Right renal pelvis (tissue), 4 donors: ENCODE data around the gene HYDIN. TPM values are rescaled to one million over a fixed set of nuclear protein-coding genes. Genes with fewer than 3 reads are reported as not detected.

Experiments used
- DNase-seq, 4 donors: peaks; one replicate each; pipeline ENCODE4 v3.0.0-alpha.2; 2013; ENCODE audit warnings: low read depth in 4 of 4, low spot score in 3 of 4, missing footprints in 1 of 4
- polyA plus RNA-seq, 4 donors: library from polyadenylated mRNA; unstranded; fragments of 120-200 nt; gene quantifications; one replicate each; pipeline ENCODE4 v1.2.1, GENCODE V29; 2013; ENCODE audit not compliant: insufficient read length in 4 of 4

Gene HYDIN
- polyA plus RNA-seq, 4 donors, result 11.6 to 13.1 (median 13.0) TPM

- no peak for DNase-seq
Measured at GRCh38 chr16:70796301-70796700, 434.2 kb downstream of the HYDIN start.

- no peak for DNase-seq
Measured at GRCh38 chr16:70795296-70795912, 435.1 kb downstream of the HYDIN start.

GRCh38 chr16:70793851-70794502 is 436.5 kb downstream of the HYDIN start:
- DNase-seq, result no peak

- DNase-seq, result no peak
Measured at GRCh38 chr16:70790815-70791214, 439.7 kb downstream of the HYDIN start.

GRCh38 chr16:70789595-70790447 is 440.7 kb downstream of the HYDIN start:
- no peak for DNase-seq

- DNase-seq, result peak in 3 of 4 donors; percentile 51 to 65 (median 56)
Measured at GRCh38 chr16:70788668-70789594, 441.6 kb downstream of the HYDIN start.

- DNase-seq, result no peak
Measured at GRCh38 chr16:70786020-70786755, 444.3 kb downstream of the HYDIN start.

- no peak for DNase-seq
Measured at GRCh38 chr16:70784692-70785555, 445.6 kb downstream of the HYDIN start.

GRCh38 chr16:70782237-70782636 is 448.3 kb downstream of the HYDIN start:
- DNase-seq, result no peak

- no peak for DNase-seq
Measured at GRCh38 chr16:70781800-70782199, 448.7 kb downstream of the HYDIN start.

GRCh38 chr16:70780546-70780945 is 450.0 kb downstream of the HYDIN start:
- no peak for DNase-seq

- no peak for DNase-seq
Measured at GRCh38 chr16:70779361-70779760, 451.2 kb downstream of the HYDIN start.

GRCh38 chr16:70778901-70779309 is 451.6 kb downstream of the HYDIN start:
- peak; percentile 72 to 77 (median 73) for DNase-seq

GRCh38 chr16:70777973-70778406 is 452.5 kb downstream of the HYDIN start:
- DNase-seq, result no peak

GRCh38 chr16:70777496-70777895 is 453.0 kb downstream of the HYDIN start:
- no peak for DNase-seq

GRCh38 chr16:70775399-70775798 is 455.1 kb downstream of the HYDIN start:
- DNase-seq, result no peak

GRCh38 chr16:70774261-70774660 is 456.3 kb downstream of the HYDIN start:
- DNase-seq, result no peak

- no peak for DNase-seq
Measured at GRCh38 chr16:70772493-70772892, 458.0 kb downstream of the HYDIN start.
